ENCODE results near the gene PERM1. TPM values are rescaled to one million over a fixed set of nuclear protein-coding genes. Genes with fewer than 3 reads are reported as not detected.
A peak's percentile ranks its signal among the peaks of the same experiment; 100 is the strongest.

Gene PERM1
- total and polyA plus RNA-seq, 9 of the 15 experiments (the other 6 are each of a cell fraction or from before 2014, with no cell fraction given) = not detected

- TF ChIP-seq E2F1 (CRISPR knock-in tag; IDR thresholded peaks at IDR 0.05) (no peak), ADNP (tag; IDR thresholded peaks at IDR 0.05) (no peak), NR2C2 (CRISPR knock-in tag; IDR thresholded peaks at IDR 0.05) (no peak), NR2C2 (tag; IDR thresholded peaks at IDR 0.05) (no peak), ELF1 (tag; IDR thresholded peaks at IDR 0.05) (peak; percentile 91), MEIS2 (IDR thresholded peaks at IDR 0.05; ENCODE audit: partially characterized antibody) (no peak), GABPB1 (CRISPR knock-in tag; IDR thresholded peaks at IDR 0.05) (no peak; the same call in 1 of the 2 replicates), SIN3A (IDR thresholded peaks at IDR 0.05; ENCODE audit: borderline replicate concordance in 2 of 2, control insufficient read depth in 1 of 2, low read depth in 2 of 2, low read length in 2 of 2) (0 out of 4 replicates have a peak, but pooled peaks of 1 of the 2 experiments have one; percentile 57), ZNF263 (CRISPR knock-in tag; IDR thresholded peaks at IDR 0.05; ENCODE audit: borderline replicate concordance) (no peak), ERF (CRISPR knock-in tag; IDR thresholded peaks at IDR 0.05) (no peak), ZNF449 (CRISPR knock-in tag; IDR thresholded peaks at IDR 0.05) (no peak), TCF7L2 (IDR thresholded peaks at IDR 0.05; ENCODE audit: low read depth, low read length) (no peak), PHF8 (IDR thresholded peaks at IDR 0.05; ENCODE audit: borderline replicate concordance, low read length) (peak; percentile 65; the same call in 1 of the 2 replicates), ESRRB (CRISPR knock-in tag; IDR thresholded peaks at IDR 0.05; ENCODE audit: borderline replicate concordance) (no peak), MXI1 (IDR thresholded peaks at IDR 0.05; ENCODE audit: low read depth, low read length) (no peak), SNRNP70 (optimal IDR thresholded peaks at IDR 0.05; ENCODE audit: low read depth, low read length) (no peak), CGGBP1 (CRISPR knock-in tag; IDR thresholded peaks at IDR 0.05) (no peak), ILK (tag; IDR thresholded peaks at IDR 0.05; ENCODE audit: borderline replicate concordance, low read depth) (no peak), TGIF2 (CRISPR knock-in tag; IDR thresholded peaks at IDR 0.05) (no peak), DLX4 (CRISPR knock-in tag; IDR thresholded peaks at IDR 0.05) (no peak), PHF21A (IDR thresholded peaks at IDR 0.05; ENCODE audit: borderline replicate concordance, low read depth) (no peak), ZNF583 (CRISPR knock-in tag; IDR thresholded peaks at IDR 0.05) (no peak), HMGXB4 (CRISPR knock-in tag; IDR thresholded peaks at IDR 0.05) (no peak)
Observed at GRCh38 chr1:1019122-1019999, 37.5 kb upstream of the PERM1 start (continued).

Data from K562 (cell line).